ENCODE data around the gene CDH2. TPM values are rescaled to one million over a fixed set of nuclear protein-coding genes. Genes with fewer than 3 reads are reported as not detected.

CDH2 gene
- total RNA-seq, 4 donors from 2014 or later: 3.9 to 9.8 (median 7.5) TPM

GRCh38 chr18:27903906-27904305 lies 273.0 kb downstream of the CDH2 start:
- no peak overlapping the region for H3K4me3 ChIP-seq
- no peaks in the 10 kb centered on the region for H3K4me1 ChIP-seq
- TF ChIP-seq POLR2A (IDR thresholded peaks at IDR 0.05) (no peak), EP300 (IDR thresholded peaks at IDR 0.05) (no peak), CTCF (IDR thresholded peaks at IDR 0.05) (no peak)
- no peaks in the 10 kb centered on the region for H3K36me3 ChIP-seq
- no peak for DNase-seq (ENCODE audit: low spot score in 2 of 2)
- peaks cover 0 to 19% (median 0%) of the 10 kb centered on the region in 4 donors for H3K9me3 ChIP-seq
- no peaks in the 10 kb centered on the region for H3K27me3 ChIP-seq
- H3K27ac ChIP-seq: no peak overlapping the region
- 74 to 94% methylated on average over 3 of the region's 3 CpGs for WGBS, 2 donors

GRCh38 chr18:27901424-27902226 lies 275.3 kb downstream of the CDH2 start:
- H3K9me3 ChIP-seq: peaks cover 0 to 12% (median 0%) of the 10 kb centered on the region in 4 donors
- no peak for DNase-seq (ENCODE audit: low spot score in 2 of 2)
- no peaks in the 10 kb centered on the region for H3K36me3 ChIP-seq
- no peaks in the 10 kb centered on the region for H3K4me1 ChIP-seq
- 75% methylated on average over 4 of the region's 4 CpGs for WGBS, 2 donors
- no peak overlapping the region for H3K27ac ChIP-seq
- H3K4me3 ChIP-seq: no peak overlapping the region
- H3K27me3 ChIP-seq: no peaks in the 10 kb centered on the region
- TF ChIP-seq POLR2A (IDR thresholded peaks at IDR 0.05): no peak
- TF ChIP-seq CTCF (IDR thresholded peaks at IDR 0.05): no peak
- no peak for TF ChIP-seq EP300 (IDR thresholded peaks at IDR 0.05)
